ENCODE data around the gene MFAP3.
A peak's percentile ranks its signal among the peaks of the same experiment; 100 is the strongest.

The MFAP3 gene

DNA sequence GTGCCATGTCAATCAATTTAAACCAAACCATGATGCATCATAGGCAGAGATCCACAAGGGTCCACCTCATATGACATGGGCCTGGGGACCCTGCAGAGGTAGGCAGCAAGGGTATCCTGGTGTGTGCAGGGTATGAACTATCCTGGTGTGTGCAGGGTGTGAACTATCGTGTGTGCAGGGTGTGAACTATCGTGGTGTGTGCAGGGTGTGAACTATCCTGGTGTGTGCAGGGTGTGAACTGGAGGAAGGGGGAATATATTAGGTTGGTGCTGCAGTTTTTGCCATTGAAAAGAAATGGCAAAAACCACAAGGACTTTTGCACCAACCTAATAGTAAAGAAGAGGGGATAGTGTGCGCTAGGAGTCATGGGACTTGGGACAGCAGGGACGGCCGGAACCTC lies 50.0 kb downstream of the MFAP3 start:
- TF ChIP-seq, protein P1, sequence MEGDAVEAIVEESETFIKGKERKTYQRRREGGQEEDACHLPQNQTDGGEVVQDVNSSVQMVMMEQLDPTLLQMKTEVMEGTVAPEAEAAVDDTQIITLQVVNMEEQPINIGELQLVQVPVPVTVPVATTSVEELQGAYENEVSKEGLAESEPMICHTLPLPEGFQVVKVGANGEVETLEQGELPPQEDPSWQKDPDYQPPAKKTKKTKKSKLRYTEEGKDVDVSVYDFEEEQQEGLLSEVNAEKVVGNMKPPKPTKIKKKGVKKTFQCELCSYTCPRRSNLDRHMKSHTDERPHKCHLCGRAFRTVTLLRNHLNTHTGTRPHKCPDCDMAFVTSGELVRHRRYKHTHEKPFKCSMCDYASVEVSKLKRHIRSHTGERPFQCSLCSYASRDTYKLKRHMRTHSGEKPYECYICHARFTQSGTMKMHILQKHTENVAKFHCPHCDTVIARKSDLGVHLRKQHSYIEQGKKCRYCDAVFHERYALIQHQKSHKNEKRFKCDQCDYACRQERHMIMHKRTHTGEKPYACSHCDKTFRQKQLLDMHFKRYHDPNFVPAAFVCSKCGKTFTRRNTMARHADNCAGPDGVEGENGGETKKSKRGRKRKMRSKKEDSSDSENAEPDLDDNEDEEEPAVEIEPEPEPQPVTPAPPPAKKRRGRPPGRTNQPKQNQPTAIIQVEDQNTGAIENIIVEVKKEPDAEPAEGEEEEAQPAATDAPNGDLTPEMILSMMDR (conservative IDR thresholded peaks at IDR 0.05; ENCODE audit: low read depth, low read length) = no peak
- no peak overlapping the region for H3K4me3 ChIP-seq (ENCODE audit: low read length)
- DNase-seq (ENCODE audit: low read depth) = no peak

DNA sequence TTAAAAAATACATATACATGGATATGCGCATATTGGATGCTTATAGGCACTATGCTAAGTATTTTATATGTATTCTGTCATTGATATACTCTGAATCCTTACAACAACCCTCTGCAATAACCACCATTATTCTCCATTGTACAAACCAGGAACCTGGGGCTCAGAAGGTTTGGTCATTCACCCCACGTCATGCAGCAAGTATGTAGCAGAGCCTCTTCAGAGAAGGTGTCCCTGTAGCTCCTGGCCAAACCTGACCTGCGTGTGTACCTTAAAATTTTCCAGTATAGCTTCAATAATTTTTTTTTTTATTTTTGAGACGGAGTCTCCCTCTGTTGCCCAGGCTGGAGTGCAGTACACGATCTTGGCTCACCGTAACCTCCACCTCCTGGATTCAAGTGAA lies 51.9 kb downstream of the MFAP3 start:
- no peak overlapping the region for H3K4me3 ChIP-seq (ENCODE audit: low read length)
- no peak for DNase-seq (ENCODE audit: low read depth)
- TF ChIP-seq, protein P1 (conservative IDR thresholded peaks at IDR 0.05; ENCODE audit: low read depth, low read length) = no peak

DNA sequence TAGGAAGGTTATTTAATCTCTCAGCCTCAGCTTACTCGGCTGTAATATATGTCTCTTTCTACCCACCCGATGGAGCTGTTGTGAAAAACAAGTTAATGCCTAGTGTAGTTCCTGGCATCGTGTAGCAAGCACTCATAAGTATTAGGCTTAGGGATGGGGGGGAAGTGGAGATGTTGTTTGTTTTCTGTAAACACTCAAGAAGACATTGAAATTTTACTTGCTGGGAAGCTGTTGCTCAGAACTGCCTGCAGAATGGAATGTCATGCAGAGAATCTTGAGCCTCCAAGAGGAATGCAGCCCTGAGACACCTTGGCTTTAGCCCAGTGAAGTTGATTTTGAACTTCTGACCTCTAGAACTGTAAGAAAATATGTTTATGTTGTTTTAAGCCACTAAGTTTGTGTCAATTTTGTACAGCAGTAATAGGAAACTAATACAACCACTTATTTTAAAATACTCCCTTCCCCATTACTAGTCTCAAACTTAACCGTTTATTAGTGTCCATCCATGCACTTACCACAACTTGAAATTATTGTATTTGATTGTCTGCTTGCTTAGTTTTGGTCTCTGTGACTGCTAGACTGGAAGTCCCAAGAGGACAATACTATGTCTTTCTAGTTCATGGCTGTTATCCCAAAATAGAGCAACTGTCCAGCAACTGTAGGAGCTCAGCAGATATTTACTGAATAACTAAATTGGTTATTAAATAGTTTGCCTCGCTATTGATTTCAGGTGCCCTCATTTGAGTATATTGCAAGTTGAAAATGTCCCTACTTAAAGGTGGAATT lies 53.8 kb downstream of the MFAP3 start:
- TF ChIP-seq, protein P1 (conservative IDR thresholded peaks at IDR 0.05; ENCODE audit: low read depth, low read length) = no peak
- DNase-seq (ENCODE audit: low read depth) = peak; percentile 78

DNA sequence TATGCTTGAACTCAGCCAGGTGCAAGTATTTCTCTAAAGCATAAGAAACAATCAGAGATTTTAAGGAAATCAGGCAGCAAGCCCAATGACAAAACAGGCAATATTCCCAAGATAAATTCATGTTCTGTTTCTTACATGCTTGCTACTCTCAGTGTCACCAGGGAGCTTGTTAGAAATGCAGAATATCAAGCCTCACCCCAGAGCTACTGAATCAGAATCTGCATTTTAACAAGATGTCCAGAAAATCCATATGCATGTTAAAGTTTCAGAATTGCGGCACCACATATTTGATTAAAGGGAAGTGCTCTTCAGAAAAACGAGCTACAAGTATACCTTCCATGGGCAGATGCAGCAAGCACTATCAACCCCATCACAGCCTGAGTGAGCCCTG lies 54.4 kb downstream of the MFAP3 start:
- TF ChIP-seq, protein P1 (conservative IDR thresholded peaks at IDR 0.05; ENCODE audit: low read depth, low read length) = no peak
- H3K4me3 ChIP-seq (ENCODE audit: low read length) = no peak overlapping the region
- no peak for DNase-seq (ENCODE audit: low read depth)

More for the DNA sequence above, 53.8 kb downstream of the MFAP3 start:
- H3K4me3 ChIP-seq (ENCODE audit: low read length) = no peak overlapping the region

DNA sequence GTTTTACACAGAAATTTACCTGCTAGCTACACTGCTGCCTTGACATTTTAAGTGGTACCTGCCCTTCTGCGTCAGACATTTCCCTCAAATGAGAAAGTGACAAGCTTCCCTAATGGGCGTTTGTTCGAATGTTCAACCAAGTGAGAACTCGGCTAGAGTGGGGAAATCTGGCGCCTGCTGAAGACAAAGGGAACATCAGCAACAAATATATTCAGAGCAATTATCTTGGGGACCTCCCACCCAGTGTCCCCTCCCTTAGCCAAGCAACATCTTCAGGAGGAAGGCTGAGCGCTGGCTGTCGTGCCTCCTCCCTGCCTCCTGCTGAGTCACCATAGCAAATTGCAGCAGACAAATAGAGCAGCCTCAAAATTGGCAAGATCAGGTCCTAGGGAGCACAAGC lies 57.1 kb downstream of the MFAP3 start:
- no peak for DNase-seq (ENCODE audit: low read depth)
- no peak overlapping the region for H3K4me3 ChIP-seq (ENCODE audit: low read length)
- TF ChIP-seq, protein P1 (conservative IDR thresholded peaks at IDR 0.05; ENCODE audit: low read depth, low read length) = no peak

DNA sequence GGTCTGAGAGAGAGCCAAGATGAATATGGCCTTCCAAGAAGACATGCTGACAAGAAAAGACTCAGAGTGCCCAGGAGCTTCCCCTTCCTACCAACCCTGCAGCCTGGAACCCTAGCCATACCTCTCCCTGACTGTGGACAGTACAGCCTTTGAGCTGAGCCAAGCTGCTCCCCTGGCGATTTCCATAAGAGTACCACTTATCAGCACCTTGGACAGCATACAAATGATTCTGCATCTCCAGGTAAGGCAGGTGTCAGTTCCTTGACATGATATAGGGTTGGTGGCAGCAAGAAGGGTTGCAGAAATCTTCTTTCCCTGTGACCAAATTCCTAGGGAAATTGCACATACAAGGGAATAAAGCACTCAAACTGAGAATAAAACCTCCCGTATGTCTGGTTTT lies 58.3 kb downstream of the MFAP3 start:
- DNase-seq (ENCODE audit: low read depth) = no peak

More for the DNA sequence above, 58.3 kb downstream of the MFAP3 start:
- TF ChIP-seq, protein P1 (conservative IDR thresholded peaks at IDR 0.05; ENCODE audit: low read depth, low read length) = no peak
- H3K4me3 ChIP-seq (ENCODE audit: low read length) = no peak overlapping the region
